Measurements from ENCODE around the gene CRX. TPM values are rescaled to one million over a fixed set of nuclear protein-coding genes. Genes with fewer than 3 reads are reported as not detected.

Gene CRX
- total and polyA plus RNA-seq, 2 donors (not counting 1 experiment from before 2014, with no cell fraction given), result not detected

DNA sequence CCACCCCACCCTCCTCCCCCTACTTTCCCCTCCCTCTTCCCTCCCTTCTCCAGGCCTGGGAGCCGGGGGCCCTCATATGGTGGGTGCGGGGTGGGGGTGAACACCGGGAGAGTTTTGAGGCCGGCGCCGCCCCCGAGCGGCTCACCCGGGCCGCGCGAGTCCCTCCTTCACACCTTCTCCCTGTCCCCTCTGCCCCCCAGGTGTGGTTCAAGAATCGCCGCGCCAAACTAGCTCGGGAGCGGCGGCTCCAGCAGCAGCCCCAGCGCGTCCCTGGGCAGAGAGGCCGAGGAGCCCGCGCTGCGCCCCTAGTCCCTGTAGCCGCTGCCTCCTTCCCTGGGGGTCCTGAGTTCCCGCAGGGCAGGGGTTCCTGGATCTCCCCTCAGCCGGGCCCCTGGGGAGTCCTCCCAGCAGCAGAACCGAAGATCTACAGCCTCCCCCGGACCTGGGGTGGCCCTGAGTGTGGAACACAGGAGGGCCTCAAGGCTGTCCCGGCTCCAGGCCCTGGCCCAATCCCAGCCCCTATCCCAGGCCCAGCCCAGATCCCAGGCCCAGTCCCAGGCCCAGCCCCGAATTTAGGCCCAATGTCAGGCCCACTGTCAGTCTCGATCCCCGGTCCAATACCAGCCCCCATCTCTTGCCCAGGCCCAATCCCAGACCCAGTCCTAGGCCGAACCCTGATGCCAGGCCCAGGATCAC lies 39.0 kb downstream of the CRX start:
- H3K4me3 ChIP-seq (ENCODE audit: control extremely low read depth in 1 of 5, extremely low read depth in 1 of 5, insufficient read depth in 1 of 5, low read depth in 2 of 5, low read length in 4 of 5), result no peak overlapping the region
- H3K27ac ChIP-seq (ENCODE audit: low read length in 2 of 2), result no peak overlapping the region
- no peaks in the 10 kb centered on the region for H3K4me1 ChIP-seq (ENCODE audit: control insufficient read depth in 2 of 2, insufficient read depth in 2 of 2, low read length in 2 of 2)
- no peaks in the 10 kb centered on the region for H3K36me3 ChIP-seq (replicated peaks in 1 of 2; ENCODE audit: control extremely low read depth in 1 of 2, control insufficient read depth in 1 of 2, extremely low read depth in 1 of 2, insufficient read depth in 2 of 2, low read length in 1 of 2)
- H3K4me2 ChIP-seq (replicated peaks; ENCODE audit: low read depth, low read length, poor library complexity, severe bottlenecking), result no peak overlapping the region
- intact Hi-C loops (cut with micrococcal nuclease), result no loop called here
- DNase-seq (no peak), ATAC-seq (ENCODE audit: low read depth) (no peak)
- ChIA-PET POLR2A (no interaction called here), CTCF (no interaction called here)
- H3K27me3 ChIP-seq (replicated peaks in 1 of 4; ENCODE audit: control extremely low read depth in 1 of 4, control insufficient read depth in 3 of 4, insufficient read depth in 4 of 4, low read length in 3 of 4), result peaks cover 0 to 11% (median 0%) of the 10 kb centered on the region in 4 experiments
- H3K79me2 ChIP-seq (ENCODE audit: control insufficient read depth, insufficient read depth, low read length), result no peaks in the 10 kb centered on the region
- H3K9me3 ChIP-seq (ENCODE audit: control extremely low read depth in 1 of 3, control insufficient read depth in 2 of 3, insufficient read depth in 1 of 3, low read length in 2 of 3), result peaks cover 0 to 14% (median 0%) of the 10 kb centered on the region in 3 donors
- Mint-ChIP-seq H3K4me3 (no peak overlapping the region), H3K27ac (no peak overlapping the region), H3K27me3 (peaks cover 29% of the 10 kb centered on the region), H3K4me1 (no peaks in the 10 kb centered on the region), H3K9me3 (ENCODE audit: insufficient read depth) (peaks cover 3% of the 10 kb centered on the region)
- TF ChIP-seq, protein P1, sequence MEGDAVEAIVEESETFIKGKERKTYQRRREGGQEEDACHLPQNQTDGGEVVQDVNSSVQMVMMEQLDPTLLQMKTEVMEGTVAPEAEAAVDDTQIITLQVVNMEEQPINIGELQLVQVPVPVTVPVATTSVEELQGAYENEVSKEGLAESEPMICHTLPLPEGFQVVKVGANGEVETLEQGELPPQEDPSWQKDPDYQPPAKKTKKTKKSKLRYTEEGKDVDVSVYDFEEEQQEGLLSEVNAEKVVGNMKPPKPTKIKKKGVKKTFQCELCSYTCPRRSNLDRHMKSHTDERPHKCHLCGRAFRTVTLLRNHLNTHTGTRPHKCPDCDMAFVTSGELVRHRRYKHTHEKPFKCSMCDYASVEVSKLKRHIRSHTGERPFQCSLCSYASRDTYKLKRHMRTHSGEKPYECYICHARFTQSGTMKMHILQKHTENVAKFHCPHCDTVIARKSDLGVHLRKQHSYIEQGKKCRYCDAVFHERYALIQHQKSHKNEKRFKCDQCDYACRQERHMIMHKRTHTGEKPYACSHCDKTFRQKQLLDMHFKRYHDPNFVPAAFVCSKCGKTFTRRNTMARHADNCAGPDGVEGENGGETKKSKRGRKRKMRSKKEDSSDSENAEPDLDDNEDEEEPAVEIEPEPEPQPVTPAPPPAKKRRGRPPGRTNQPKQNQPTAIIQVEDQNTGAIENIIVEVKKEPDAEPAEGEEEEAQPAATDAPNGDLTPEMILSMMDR (IDR thresholded peaks at IDR 0.05), result no peak
- TF ChIP-seq EZH2 (IDR thresholded peaks at IDR 0.05; ENCODE audit: borderline replicate concordance, insufficient read depth, low read depth, low read length, poor library complexity, severe bottlenecking), result no peak
- no peak overlapping the region for H2AFZ ChIP-seq (ENCODE audit: insufficient read depth, low read depth, low read length, poor library complexity, severe bottlenecking)
- 77% methylated on average over 18 of the region's 34 CpGs for WGBS (ENCODE audit: insufficient coverage)
- no peak overlapping the region for H3K9ac ChIP-seq (ENCODE audit: low read length)
- H4K20me1 ChIP-seq (ENCODE audit: control insufficient read depth, insufficient read depth, low read length, poor library complexity, severe bottlenecking), result no peaks in the 10 kb centered on the region

DNA sequence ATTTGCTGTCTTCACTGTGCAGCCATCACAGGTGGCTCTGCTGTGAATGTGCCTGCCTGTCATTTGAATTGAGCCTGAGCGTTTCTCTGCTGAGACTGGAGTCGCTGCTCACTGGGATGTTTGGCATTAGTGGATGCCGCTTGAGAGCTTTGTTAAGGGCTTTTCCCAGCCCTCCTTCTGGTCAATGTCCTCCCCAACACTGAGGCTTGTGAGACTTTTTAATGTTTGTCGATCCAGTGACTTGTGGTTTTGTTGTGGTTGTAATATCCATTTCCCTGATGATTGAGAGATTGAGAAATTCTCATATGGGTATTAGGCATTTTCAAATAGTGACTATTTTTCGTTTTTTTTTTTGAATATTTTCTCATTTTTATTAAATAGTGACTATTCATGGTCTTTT lies 39.9 kb downstream of the CRX start:
- no peaks in the 10 kb centered on the region for H3K36me3 ChIP-seq (replicated peaks in 1 of 2; ENCODE audit: control extremely low read depth in 1 of 2, control insufficient read depth in 1 of 2, extremely low read depth in 1 of 2, insufficient read depth in 2 of 2, low read length in 1 of 2)
- no peak overlapping the region for H2AFZ ChIP-seq (ENCODE audit: insufficient read depth, low read depth, low read length, poor library complexity, severe bottlenecking)
- 100% methylated on average over 2 of the region's 5 CpGs for WGBS (ENCODE audit: insufficient coverage)
- H4K20me1 ChIP-seq (ENCODE audit: control insufficient read depth, insufficient read depth, low read length, poor library complexity, severe bottlenecking), result no peaks in the 10 kb centered on the region
- no peak overlapping the region for H3K4me3 ChIP-seq (ENCODE audit: control extremely low read depth in 1 of 5, extremely low read depth in 1 of 5, insufficient read depth in 1 of 5, low read depth in 2 of 5, low read length in 4 of 5)
- peaks cover 0 to 11% (median 0%) of the 10 kb centered on the region in 4 experiments for H3K27me3 ChIP-seq (replicated peaks in 1 of 4; ENCODE audit: control extremely low read depth in 1 of 4, control insufficient read depth in 3 of 4, insufficient read depth in 4 of 4, low read length in 3 of 4)
- DNase-seq (no peak), ATAC-seq (ENCODE audit: low read depth) (no peak)
- ChIA-PET POLR2A (no interaction called here), CTCF (interaction anchor here (2.8 kb wide), 1 partner anchor 425 kb away, joined by 9 read pairs; no protein-coding TSS in a partner anchor)
- no peak overlapping the region for H3K9ac ChIP-seq (ENCODE audit: low read length)
- H3K79me2 ChIP-seq (ENCODE audit: control insufficient read depth, insufficient read depth, low read length), result no peaks in the 10 kb centered on the region
- no peak overlapping the region for H3K4me3 Mint-ChIP-seq
- H3K9me3 ChIP-seq (ENCODE audit: control extremely low read depth in 1 of 3, control insufficient read depth in 2 of 3, insufficient read depth in 1 of 3, low read length in 2 of 3), result peaks cover 0 to 14% (median 0%) of the 10 kb centered on the region in 3 donors
- no peaks in the 10 kb centered on the region for H3K4me1 Mint-ChIP-seq
- no peak overlapping the region for H3K4me2 ChIP-seq (replicated peaks; ENCODE audit: low read depth, low read length, poor library complexity, severe bottlenecking)
- peaks cover 3% of the 10 kb centered on the region for H3K9me3 Mint-ChIP-seq (ENCODE audit: insufficient read depth)
- no peaks in the 10 kb centered on the region for H3K4me1 ChIP-seq (ENCODE audit: control insufficient read depth in 2 of 2, insufficient read depth in 2 of 2, low read length in 2 of 2)
- intact Hi-C loops (cut with micrococcal nuclease), result no loop called here
- H3K27me3 Mint-ChIP-seq, result peaks cover 29% of the 10 kb centered on the region
- no peak overlapping the region for H3K27ac Mint-ChIP-seq
- no peak for TF ChIP-seq EZH2 (IDR thresholded peaks at IDR 0.05; ENCODE audit: borderline replicate concordance, insufficient read depth, low read depth, low read length, poor library complexity, severe bottlenecking)
- TF ChIP-seq, protein P1 (IDR thresholded peaks at IDR 0.05), result no peak
- no peak overlapping the region for H3K27ac ChIP-seq (ENCODE audit: low read length in 2 of 2)

Data from B cell (primary cell).